Measurements from ENCODE around the gene ATP6V0B. TPM values are rescaled to one million over a fixed set of nuclear protein-coding genes. Genes with fewer than 3 reads are reported as not detected.

ATP6V0B gene
- total and polyA plus RNA-seq, 3 donors from 2014 or later, result 102 to 222 (median 173) TPM

DNA sequence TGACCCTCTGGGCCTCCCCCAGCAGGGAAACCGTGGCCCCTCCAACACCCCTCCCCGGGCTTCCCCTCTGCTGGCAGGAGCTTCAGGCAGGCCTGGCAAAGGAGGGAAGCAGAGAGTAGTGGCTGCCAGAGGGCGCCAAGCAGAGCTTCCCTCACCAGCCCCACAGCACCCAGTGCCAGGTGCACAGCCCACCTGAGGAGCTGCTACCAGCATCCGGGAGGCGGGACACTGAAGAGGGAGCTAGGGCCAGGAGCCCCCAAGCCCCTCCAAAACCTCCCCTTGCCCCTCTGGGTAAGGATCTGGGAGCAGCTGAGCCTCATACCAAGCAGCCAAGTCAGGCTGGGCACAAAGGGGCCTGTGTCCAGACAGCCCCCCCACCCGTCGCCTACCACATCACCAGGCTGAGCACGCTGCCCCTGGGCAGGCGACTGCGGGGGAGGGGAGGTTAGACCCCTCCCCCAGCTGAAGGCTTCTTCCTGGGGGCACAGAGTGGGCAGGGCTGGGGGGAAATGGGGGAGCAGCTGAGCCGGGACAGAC is 36.2 kb downstream of the ATP6V0B start:
- H3K27me3 ChIP-seq, result no peaks in the 10 kb centered on the region
- H3K27ac ChIP-seq, result no peak overlapping the region
- 86 to 91% methylated on average over 7 to 11 of the region's 11 CpGs for WGBS, 2 donors
- no peak overlapping the region for H3K4me3 ChIP-seq
- TF ChIP-seq, protein P1, sequence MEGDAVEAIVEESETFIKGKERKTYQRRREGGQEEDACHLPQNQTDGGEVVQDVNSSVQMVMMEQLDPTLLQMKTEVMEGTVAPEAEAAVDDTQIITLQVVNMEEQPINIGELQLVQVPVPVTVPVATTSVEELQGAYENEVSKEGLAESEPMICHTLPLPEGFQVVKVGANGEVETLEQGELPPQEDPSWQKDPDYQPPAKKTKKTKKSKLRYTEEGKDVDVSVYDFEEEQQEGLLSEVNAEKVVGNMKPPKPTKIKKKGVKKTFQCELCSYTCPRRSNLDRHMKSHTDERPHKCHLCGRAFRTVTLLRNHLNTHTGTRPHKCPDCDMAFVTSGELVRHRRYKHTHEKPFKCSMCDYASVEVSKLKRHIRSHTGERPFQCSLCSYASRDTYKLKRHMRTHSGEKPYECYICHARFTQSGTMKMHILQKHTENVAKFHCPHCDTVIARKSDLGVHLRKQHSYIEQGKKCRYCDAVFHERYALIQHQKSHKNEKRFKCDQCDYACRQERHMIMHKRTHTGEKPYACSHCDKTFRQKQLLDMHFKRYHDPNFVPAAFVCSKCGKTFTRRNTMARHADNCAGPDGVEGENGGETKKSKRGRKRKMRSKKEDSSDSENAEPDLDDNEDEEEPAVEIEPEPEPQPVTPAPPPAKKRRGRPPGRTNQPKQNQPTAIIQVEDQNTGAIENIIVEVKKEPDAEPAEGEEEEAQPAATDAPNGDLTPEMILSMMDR (IDR thresholded peaks at IDR 0.05), result no peak
- no peak for TF ChIP-seq POLR2A (IDR thresholded peaks at IDR 0.05)
- H3K36me3 ChIP-seq (ENCODE audit: low read depth, missing control alignments), result no peaks in the 10 kb centered on the region
- no peak for DNase-seq
- H3K4me1 ChIP-seq, result peaks cover under 1% of the 10 kb centered on the region
- no peaks in the 10 kb centered on the region for H3K9me3 ChIP-seq
- intact Hi-C loops (cut with DNase I; ENCODE audit: low total_unique reads), result no loop called here

DNA sequence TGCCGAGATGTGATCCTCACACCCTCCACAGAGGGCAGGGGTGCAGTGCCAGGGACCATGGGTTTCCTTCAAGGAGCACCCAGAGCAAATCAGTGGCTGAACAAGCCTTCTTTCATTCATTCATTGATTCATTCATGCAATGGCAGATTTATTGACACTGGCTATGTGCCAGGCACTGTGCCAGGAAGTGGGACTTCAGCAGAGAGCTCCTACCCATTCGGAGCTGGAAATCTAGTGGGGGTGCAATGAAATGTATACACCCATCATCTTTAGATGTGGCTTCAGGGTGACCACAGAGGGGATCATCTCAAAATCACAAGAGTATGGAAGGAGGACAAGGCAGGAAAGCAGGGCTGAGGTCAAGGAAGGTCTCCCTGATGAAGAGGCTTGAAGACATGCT is 37.6 kb downstream of the ATP6V0B start:
- H3K36me3 ChIP-seq (ENCODE audit: low read depth, missing control alignments), result no peaks in the 10 kb centered on the region
- H3K4me3 ChIP-seq, result no peak overlapping the region
- no peak for DNase-seq
- 88 to 93% methylated on average over 2 of the region's 2 CpGs for WGBS, 2 donors
- H3K27me3 ChIP-seq, result no peaks in the 10 kb centered on the region
- H3K9me3 ChIP-seq, result no peaks in the 10 kb centered on the region
- no peak overlapping the region for H3K27ac ChIP-seq
- peaks cover 9% of the 10 kb centered on the region for H3K4me1 ChIP-seq
- TF ChIP-seq POLR2A (IDR thresholded peaks at IDR 0.05), result no peak
- TF ChIP-seq, protein P1 (IDR thresholded peaks at IDR 0.05), result no peak
- intact Hi-C loops (cut with DNase I; ENCODE audit: low total_unique reads), result no loop called here

DNA sequence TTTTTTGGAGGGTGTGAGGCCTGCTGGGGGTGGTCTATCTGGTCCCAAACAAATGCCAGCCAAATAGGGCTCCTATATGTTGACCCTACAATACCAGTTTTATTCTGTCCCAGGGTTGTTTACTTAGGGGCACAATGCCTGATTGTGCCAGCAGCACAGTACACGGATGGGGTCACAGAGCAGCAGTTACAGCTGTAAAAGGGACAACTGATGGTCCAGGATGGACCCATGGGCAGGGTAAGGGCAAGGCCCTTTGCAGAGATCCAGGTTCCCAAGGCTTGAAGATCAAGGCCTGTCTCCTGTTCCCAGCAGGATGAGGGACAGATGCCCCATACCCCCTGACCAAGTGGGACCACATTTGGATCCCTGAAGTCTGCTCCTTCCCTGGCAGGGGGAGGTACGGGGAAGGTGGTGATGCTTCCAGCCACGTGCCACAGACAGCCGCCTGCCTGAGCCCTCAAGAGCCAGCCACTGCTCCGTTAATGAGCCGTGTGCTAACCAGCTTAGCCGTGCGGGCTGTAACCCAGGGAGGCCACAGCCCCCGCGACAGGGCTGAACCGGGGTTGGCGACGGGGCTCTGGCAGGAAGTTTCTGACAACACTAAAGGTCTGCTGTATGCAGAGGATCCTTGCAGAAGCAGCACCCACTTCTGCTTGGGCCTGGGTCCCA is 38.3 kb downstream of the ATP6V0B start:
- no peak for TF ChIP-seq POLR2A (IDR thresholded peaks at IDR 0.05)
- TF ChIP-seq, protein P1 (IDR thresholded peaks at IDR 0.05), result no peak
- intact Hi-C loops (cut with DNase I; ENCODE audit: low total_unique reads), result no loop called here
- no peaks in the 10 kb centered on the region for H3K9me3 ChIP-seq
- no peaks in the 10 kb centered on the region for H3K36me3 ChIP-seq (ENCODE audit: low read depth, missing control alignments)
- peaks cover 9% of the 10 kb centered on the region for H3K4me1 ChIP-seq
- H3K27ac ChIP-seq, result no peak overlapping the region
- H3K4me3 ChIP-seq, result no peak overlapping the region
- no peak for DNase-seq
- 69% methylated on average over 13 of the region's 13 CpGs; no CpG with 5 or more reads in 1 of the 2 donors for WGBS, 2 donors
- H3K27me3 ChIP-seq, result no peaks in the 10 kb centered on the region

DNA sequence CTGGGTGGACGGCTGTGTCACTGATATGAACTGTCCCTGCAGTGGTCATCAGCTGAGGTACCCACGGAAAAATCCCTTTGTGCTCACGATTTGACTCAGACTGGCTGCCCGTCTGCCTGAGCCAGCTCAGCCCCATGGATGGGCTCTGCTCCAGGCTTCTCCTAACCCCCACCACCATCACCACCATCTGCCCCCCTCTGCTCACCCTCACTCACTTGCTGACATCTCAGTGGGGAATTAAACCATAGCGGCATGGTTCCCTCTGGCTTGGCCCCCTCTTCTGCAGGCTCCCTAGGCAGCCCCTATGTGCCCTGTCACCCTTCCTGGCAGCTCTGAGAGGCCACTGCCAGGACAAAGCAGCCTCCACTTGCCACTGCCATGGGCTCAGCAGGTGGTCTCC is 39.2 kb downstream of the ATP6V0B start:
- intact Hi-C loops (cut with DNase I; ENCODE audit: low total_unique reads), result no loop called here
- no peak for DNase-seq
- no peak overlapping the region for H3K4me3 ChIP-seq
- 81 to 91% methylated on average over 5 of the region's 5 CpGs for whole genome bisulfite sequencing, 2 donors
- peaks cover 9% of the 10 kb centered on the region for H3K4me1 ChIP-seq
- no peak overlapping the region for H3K27ac ChIP-seq
- no peaks in the 10 kb centered on the region for H3K36me3 ChIP-seq (ENCODE audit: low read depth, missing control alignments)
- TF ChIP-seq, protein P1 (IDR thresholded peaks at IDR 0.05), result no peak
- no peaks in the 10 kb centered on the region for H3K27me3 ChIP-seq
- H3K9me3 ChIP-seq, result no peaks in the 10 kb centered on the region

Data from testis (tissue), 3 donors.